ENCODE measurements around the gene ERCC5.

The ERCC5 gene

DNA sequence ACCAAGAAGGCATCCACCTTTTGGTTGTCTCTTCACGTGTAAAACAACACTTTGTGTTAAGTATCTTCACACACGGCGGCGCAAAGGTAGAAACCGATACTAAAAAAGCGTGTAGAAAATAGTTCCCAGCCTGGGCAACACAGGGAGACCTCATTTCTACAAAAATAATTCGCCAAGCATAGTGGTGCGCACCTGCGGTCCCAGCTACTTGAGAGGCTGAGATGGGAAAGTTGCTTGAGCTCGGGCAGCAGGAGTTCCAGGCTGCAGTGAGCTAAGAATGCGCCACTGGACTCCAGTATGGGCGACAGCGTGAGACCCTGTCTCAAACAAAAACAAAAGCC, 573 bp upstream of the ERCC5 start:
- no peak for DNase-seq (ENCODE audit: low spot score)

DNA sequence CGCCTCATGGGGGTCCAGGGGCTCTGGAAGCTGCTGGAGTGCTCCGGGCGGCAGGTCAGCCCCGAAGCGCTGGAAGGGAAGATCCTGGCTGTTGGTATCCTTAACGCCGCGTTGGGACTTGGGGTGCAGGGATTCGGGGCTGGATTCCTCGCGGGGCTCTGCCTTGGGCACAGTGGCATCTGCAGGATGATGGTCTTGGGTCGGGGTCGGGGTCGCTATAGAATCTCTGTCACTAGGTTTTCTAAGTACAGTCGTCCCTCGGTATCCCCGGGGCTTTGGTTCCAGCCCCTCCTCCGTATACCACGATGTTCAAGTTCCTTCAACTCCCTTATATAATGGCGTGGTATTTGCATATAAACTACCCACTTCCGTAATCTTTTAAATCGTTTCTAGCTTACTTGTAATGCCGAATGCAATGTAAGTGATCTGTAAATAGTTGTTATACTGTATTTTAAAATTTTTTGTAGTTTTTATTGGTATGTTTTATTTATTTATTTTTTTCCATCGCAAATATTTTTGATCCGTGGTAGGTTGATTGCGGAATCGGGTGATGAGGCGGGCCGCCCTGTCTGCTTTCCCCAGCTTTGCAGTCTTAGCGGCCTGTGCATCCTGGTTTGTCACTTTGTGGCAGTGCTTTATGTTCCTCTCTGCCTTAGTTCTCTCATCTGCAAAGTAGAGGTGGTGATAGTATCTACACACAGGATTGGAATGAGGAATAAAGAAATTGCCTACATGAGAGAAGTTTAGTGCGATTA, 606 bp downstream of the ERCC5 start:
- DNase-seq (ENCODE audit: low spot score), result peak; percentile 16

DNA sequence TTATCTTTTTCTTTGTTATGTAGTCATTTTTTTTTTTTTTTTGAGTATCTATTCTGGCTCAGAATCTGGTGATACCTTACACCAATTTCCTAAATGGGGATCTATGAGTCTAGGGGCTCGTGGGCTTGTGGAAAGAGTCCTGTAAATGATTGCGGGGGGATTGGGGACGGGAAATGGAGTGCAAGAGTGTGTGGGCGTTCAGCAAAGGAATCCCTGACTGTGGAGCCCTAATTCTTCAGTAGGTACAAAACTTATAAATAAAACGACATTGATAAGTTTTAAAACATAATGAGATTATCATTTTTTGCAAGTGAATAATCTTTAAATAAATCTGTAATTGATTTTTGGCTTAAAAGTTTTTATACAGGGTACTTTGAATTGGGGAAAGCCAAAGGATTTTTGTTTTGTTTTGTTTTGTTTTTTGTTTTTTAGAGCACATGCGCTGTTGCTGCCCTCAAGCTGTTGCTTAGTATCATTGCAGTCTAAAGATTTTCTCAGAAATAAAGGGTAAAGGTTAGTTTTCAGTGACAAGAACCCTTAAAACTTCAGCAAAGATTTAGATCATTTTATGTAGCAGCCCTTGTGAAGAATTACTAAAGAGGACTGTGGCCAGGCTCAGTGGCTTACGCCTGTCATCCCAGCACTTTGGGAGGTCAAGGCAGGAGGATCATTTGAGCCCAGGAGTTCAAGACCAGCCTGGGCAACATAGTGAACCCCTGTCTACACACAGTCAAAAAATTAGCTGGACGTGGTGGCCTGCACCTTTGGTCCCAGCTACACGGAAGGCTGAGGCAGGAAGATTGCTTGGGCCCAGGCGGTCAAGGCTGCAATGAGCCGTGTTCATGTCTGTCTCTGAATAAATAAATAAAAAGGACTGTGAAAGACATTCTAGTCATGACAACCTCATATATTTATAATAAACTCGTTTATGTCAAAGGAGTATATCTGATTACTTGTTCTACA, 1.7 kb downstream of the ERCC5 start:
- DNase-seq (ENCODE audit: low spot score), result no peak

DNA sequence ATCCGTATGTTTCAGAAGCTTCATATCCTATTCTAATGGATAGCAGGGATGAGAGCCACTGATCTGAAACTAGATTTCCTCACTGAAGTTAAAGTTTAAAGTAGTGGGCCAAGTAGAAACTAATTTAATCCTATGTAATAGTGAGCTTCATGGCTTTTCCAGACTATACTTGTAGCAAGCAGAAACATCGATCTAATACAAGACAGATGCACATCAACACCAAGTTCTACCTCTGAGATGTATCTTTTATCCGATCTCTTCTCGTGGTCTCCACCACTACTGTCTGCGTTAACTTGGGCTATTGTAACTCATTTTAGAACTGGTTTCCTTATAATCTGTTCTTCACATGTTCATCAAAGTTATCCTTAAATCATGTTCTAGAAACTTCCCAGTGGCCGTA, 3.1 kb downstream of the ERCC5 start:
- DNase-seq (ENCODE audit: low spot score), result no peak

DNA sequence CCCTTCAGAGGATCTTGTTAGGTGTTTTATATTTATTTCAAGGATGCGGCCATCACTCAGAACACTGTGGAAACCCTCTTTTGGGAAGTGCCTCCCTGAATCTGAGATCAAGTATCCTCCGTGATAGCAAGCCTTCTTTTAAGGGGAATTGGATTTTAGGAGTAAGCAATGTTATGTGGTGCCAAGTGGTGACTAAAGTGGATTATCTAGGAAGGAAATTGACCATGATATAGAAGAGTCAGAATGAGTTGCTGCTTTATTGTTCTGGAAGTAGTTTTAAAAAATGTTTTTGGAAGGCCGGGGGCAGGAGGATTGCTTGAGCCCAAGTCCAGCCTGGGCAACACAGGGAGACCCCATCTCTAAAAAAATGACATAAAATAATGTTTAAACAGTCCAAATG, 6.7 kb downstream of the ERCC5 start:
- no peak for DNase-seq (ENCODE audit: low spot score)

DNA sequence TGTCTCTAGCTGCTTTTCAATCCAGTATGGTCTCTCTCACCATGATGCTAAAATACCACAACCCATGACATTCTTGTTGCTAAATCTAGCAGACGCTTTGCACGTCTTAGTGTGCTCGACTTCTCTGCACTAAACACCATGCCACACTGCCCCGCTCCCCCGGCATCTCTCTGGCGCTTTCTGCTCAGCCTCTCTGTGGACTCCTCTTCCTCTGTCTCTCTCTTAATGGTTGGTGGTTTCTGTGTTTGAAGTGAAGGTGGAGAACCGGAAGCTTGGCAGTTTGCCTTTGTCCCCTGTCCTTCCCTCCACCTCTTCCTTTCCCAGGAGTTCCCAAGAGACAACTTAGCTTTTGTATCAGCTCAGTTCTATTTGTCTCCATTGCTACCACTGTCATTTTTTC, 8.8 kb downstream of the ERCC5 start:
- no peak for DNase-seq (ENCODE audit: low spot score)

DNA sequence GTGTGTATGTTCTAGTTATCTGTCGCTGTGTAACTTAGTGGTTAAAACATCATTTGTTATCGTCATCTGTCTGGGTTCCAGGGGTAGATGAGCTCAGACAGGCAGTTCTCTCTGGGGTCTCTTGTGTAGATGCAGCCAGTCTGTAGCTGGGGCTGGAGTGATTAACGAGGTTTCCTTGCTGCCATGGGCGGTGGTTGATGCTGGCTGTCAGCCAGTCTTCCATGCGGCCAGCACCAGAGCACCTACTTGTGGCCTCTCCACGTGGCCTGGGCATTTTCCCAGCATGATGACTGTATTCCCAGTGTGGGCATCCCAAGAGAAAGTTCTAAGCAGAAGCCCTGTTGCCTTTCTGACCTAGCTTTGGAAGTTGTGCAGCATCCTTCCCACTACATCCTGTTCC, 10.7 kb downstream of the ERCC5 start:
- no peak for DNase-seq (ENCODE audit: low spot score)

DNA sequence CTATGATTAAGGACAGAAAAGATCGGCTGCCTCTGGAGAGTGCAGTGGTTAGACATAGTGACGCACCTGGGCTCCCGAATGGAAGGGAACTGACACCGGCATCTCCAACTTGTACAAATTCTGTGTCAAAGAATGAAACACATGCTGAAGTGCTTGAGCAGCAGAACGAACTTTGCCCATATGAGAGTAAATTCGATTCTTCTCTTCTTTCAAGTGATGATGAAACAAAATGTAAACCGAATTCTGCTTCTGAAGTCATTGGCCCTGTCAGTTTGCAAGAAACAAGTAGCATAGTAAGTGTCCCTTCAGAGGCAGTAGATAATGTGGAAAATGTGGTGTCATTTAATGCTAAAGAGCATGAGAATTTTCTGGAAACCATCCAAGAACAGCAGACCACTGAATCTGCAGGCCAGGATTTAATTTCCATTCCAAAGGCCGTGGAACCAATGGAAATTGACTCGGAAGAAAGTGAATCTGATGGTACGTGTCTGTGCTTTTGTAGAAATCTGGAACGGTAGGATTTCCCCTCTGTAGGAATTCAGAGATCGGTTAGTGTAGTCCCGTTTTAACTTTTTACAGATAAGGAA, 16.9 kb downstream of the ERCC5 start:
- DNase-seq (ENCODE audit: low spot score), result no peak

DNA sequence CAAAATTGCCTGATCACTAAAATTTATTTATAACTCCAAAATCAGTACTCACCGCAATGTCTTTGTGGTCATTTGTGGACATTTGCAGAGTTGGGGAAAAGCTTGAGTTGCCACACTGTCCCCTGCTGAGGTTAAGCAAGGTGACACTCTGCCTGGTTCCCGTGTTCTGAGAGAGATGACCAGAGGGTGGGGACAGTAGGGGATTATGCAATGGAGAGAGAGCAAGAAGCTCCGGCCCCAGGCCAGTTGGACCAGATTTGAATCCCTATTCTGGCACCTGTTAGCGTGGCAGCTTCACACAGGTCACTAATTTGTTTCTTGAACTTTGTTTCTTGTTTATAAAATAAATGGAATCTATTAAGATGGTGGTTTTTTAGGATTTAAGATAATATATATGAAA, 17.8 kb downstream of the ERCC5 start:
- no peak for DNase-seq (ENCODE audit: low spot score)

DNA sequence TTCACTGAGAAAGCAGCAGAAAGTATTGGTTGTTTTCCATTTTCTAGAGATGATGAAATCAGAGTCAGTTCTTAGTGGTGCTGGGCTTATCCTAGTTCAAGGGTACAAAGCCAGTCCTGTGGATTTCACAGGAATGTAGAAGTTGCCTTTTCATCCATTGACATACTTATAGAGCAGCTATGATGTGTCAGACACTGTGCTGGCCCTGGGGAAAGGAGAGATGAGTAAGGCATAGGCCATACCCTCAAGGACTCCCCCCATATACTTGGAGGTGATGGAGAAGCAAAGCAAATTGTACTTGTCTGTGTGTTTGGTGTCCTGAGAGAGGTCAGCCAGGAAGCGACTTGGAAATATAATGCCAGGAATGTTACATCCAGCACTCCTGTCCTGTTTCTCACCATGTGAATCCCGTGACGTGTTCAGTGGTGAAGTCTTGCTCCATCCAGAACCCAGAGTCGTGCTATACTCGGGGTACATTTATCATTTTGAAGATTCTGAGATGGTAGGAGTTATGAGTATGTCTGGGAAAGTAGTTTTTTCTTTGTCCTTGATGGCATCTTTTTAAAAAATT, 22.6 kb downstream of the ERCC5 start:
- no peak for DNase-seq (ENCODE audit: low spot score)

DNA sequence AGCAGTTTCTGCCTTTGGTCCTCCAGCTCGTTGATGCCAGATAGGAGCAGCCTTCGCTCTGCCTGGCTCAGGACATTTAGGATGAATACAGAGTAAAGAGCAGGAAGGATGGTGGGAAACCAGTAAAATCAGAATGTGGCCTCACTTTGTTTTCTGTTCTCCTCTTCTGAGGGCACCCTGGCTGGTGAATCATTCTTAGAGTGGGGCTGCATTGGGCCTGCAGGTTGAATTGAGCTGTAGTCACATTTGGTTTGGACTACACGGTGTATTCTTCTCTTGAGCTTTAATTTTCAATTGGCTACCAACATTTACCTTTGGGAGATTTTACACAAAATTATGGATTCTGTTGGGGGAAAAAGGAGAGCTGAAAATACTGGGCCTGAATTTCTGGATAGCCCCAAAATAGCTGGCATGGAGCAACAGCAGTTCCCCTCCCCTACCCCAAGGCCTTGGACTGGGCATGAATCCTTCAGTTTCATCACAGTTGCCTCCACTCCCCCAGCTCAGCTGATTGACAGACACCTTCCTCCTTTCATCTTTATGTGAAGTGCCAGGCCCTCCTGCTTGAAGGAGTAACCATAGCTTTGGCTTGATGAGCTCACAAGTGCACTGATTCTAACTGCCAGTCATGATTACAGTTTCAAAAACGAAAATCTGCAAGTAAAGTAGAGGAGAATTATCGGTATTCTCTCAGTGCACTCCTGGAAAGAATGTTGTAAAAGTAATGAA, 24.3 kb downstream of the ERCC5 start:
- DNase-seq (ENCODE audit: low spot score), result no peak

DNA sequence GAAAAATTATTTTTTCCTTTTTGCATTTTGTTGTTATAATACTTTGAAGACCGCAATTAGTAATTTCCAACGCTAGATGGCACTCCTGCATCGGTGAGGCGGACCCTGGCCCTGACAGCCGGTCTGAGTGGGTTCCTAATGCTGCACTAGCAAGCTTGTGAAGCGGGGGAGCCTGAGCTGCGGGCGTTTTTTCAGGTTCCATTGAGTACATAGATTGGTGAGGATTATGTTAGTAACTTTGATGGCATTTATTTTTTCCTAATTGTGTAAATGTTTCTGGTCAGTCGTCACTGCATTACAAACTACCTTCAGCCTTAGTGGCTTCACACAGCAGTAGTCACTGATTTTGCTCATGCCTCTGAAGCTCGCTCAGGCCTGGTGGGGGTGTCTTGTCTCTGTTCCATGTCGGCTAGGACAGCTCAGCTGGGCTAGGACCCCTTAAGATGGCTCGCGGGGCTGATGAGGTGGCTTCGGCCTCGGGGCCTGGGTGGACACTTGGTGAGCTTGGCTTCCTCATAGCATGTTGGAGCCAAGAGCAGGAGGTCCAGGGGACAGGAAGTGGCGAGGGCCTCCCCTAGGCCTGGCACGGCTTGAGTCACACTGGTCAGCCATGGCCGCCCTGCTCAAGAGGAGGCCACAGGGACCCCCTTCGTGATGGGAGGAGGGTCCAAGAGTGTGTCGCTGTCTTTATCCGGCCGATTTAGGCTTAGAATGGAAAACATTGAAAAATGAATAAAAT, 25.0 kb downstream of the ERCC5 start:
- DNase-seq (ENCODE audit: low spot score), result peak; percentile 82

DNA sequence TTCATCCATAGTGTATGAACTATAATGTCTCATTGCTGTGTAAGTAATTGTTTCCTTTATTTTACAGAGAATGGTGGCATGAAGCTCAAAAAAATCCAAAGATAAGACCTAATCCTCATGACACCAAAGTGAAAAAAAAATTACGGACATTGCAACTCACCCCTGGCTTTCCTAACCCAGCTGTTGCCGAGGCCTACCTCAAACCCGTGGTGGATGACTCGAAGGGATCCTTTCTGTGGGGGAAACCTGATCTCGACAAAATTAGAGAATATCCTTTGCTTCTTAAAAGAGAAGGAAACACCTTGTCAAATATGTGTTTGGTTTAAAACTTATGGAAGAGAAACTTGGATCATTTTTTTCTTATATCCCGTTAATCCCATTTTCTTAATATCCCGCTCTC, 26.3 kb downstream of the ERCC5 start:
- DNase-seq (ENCODE audit: low spot score), result no peak

DNA sequence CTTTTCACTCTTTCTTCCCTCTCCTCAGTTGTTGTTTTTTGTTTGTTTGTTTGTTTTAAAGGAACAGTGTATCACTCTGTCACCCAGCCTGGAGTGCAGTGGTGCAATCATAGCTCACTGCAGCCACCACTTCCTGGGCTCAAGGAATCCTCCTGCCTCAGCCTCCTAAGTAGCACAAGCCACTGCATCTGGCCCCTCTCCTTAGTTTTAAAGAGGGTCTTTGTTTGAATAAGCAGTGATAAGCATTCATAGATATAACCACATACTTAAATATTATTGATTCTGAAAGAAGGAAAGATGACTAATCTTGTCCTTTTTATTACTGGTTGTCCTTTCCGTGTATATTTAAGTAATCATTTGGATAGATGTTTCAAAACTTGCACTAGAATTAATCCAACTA, 26.7 kb downstream of the ERCC5 start:
- no peak for DNase-seq (ENCODE audit: low spot score)

DNA sequence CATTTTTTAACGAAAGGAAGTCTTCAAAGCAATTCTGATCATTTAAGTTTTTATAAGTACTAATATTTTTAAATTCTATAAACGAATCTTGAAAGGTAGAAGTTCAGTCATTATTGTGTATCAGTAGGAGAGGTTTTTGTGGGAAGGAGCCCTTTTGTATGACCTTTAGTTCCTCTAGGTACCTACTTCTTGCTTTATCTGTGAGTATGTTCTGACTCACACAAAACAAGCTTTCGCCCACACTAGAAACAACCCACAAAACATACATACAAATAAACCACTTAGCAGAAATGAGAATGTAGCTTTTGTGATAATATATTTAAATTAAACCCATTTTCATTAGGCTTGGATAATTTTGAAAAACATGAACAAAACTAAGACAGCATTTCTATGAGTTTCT, 27.8 kb downstream of the ERCC5 start:
- no peak for DNase-seq (ENCODE audit: low spot score)

DNA sequence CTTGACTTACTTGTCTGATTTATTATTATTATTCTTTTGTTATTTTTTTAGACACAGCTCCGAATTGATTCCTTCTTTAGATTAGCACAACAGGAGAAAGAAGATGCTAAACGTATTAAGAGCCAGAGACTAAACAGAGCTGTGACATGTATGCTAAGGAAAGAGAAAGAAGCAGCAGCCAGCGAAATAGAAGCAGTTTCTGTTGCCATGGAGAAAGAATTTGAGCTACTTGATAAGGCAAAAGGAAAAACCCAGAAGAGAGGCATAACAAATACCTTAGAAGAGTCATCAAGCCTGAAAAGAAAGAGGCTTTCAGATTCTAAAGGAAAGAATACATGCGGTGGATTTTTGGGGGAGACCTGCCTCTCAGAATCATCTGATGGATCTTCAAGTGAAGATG, 29.4 kb downstream of the ERCC5 start:
- DNase-seq (ENCODE audit: low spot score), result no peak

DNA sequence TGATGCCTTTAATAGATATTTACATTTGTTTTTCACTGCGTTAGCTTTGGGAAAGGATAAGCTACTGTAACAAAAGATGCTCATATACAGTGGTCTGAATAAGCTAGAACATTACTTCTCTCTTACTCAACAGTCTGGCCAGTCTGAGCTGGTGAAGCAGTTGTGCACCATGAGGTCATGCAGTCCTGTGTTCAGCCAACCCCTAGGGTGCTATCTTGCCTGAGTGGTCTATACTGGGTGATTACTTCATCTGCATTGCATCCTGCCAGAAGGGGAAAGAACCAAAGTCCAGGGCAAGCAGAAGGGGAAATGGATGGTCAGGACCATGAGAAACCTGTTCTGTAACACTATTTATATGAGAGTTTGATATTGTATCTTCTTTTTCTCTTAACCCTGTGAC, 31.5 kb downstream of the ERCC5 start:
- DNase-seq (ENCODE audit: low spot score), result no peak

DNA sequence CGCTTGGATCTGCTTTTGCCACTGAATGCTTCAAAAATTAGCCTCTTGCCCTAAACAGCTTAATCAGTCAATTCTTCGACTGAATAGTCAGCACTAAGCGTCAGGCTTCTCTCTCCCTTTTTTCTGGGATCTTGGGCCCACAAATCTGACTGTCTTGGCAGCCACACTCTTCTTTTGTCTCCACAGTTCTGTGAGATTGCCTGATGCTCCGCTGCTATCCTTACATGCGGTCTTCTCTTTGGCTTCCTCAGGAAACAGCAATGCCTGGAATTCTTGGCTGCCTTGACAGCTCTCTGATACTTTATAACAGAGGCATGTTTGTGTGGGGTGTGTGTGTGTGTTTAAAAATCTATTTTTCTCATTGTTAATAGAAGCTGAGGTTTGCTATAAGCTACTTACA, 32.6 kb downstream of the ERCC5 start:
- no peak for DNase-seq (ENCODE audit: low spot score)

DNA sequence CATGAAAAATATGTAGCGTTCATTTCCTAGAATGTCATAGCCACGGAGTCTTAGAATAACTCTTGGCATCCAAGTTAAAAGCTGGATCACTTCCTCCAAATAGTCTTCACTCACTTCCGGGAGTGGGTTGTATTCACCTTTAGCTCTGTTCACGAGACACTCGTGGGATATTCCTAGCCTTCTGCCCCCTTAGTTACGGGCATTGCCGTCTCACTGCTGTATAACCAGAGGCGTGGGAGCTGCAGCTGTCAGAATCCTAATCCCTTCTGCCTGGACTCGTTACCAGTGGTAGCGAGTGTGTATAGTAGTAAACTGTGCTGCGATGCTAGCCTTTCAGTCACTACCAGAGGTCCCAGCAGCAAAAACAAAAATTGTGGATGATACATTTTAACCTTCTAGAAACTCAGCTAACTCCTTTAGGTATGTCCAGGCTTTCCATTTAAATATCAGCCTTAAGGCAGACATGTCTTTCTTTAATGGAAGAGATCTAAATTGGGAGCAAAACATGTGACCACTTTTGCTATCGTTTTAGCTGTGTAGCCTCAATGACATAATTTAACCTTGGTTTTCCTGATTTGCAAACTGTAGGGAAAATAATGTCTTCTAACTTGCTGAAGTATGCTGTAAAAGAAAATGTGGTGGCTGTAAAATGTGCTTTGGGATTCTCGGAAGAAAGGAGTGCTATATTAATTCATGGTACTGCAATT, 34.1 kb downstream of the ERCC5 start:
- DNase-seq (ENCODE audit: low spot score), result no peak

DNA sequence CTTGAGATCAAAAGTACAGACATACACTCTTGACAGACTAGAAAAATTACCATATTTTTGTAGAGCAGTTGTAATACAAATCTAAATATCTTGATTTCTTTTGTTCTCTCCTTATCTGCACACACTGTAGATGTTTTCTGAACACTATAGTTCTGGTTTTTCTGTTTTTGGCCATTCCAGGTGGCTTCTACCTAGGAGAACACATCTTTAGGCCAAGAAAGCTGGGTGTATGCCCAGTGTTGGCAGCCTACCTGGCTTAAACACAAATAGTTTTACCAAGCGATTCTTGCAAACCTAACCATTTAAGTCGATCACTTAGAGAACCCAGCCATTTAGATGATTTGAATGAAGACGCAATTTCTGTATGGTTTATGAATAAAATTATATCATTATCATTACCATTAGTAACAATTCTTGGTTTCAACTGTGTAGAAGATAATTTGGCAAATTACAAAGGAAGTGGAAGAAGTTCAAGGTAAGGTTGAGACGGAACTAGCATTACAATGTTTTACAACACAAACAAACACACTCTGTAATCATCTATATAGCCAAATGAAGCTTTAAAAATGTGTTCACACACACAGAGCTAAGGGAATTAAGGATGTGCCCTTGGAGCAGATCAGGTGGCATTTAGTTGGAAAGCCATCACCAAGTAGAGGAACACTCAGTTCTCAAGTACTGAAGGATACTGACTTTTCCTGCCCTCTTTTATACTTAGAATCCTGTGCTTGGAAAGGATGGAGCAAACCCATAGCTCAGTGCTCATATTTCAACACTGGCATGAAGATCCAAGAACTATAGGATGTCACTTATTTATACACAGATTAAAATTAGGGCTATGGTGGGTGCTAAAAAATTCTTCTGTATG, 36.2 kb downstream of the ERCC5 start:
- no peak for DNase-seq (ENCODE audit: low spot score)

Data from iPS-NIHi11 (cell line).